Measurements from ENCODE around the gene SLX9.

The SLX9 gene

DNA sequence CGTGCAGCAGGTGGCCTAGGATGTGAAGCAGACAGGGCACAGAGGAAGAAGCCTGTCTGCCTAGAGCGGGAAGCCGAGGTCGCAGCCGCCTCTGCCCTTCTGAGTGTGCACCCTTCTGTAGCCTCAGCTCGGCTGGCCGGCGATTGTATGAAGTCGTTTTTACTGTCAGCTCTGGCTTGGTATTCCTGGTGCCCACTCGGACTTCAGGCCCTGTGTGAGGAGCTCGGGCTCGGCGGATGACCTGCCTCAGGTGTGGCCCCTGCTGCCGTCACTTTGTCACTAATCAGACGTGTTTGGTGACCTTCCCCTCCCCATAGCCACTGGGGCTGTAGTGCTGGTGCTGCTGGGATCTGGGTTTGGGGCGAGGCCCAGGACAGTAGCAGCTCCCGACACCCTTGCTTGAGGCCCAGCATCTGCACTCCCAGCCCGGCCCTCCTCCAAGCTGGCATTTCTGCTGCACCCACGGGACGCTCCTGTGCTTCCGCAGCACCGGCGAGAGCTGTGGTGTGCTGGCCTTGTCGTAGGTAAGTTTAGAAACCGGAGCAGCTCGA is 18.1 kb downstream of the SLX9 start:
- H3K27ac ChIP-seq (replicated peaks), result no peak overlapping the region
- no peak for DNase-seq (ENCODE audit: low read depth in 1 of 2, low spot score in 1 of 2)
- H3K4me3 ChIP-seq (replicated peaks; ENCODE audit: insufficient read depth, low read length), result no peak overlapping the region
- H3K27me3 ChIP-seq (ENCODE audit: insufficient read depth, poor library complexity, severe bottlenecking), result no peaks in the 10 kb centered on the region
- TF ChIP-seq SPI1 (IDR thresholded peaks at IDR 0.05; ENCODE audit: borderline replicate concordance, low read depth), result no peak
- TF ChIP-seq, protein P1, sequence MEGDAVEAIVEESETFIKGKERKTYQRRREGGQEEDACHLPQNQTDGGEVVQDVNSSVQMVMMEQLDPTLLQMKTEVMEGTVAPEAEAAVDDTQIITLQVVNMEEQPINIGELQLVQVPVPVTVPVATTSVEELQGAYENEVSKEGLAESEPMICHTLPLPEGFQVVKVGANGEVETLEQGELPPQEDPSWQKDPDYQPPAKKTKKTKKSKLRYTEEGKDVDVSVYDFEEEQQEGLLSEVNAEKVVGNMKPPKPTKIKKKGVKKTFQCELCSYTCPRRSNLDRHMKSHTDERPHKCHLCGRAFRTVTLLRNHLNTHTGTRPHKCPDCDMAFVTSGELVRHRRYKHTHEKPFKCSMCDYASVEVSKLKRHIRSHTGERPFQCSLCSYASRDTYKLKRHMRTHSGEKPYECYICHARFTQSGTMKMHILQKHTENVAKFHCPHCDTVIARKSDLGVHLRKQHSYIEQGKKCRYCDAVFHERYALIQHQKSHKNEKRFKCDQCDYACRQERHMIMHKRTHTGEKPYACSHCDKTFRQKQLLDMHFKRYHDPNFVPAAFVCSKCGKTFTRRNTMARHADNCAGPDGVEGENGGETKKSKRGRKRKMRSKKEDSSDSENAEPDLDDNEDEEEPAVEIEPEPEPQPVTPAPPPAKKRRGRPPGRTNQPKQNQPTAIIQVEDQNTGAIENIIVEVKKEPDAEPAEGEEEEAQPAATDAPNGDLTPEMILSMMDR (IDR thresholded peaks at IDR 0.05; ENCODE audit: insufficient read depth, low read length), result no peak
- TF ChIP-seq REST (IDR thresholded peaks at IDR 0.05; ENCODE audit: insufficient replicate concordance, low read depth), result no peak
- no peak for TF ChIP-seq POLR2AphosphoS5 (IDR thresholded peaks at IDR 0.05; ENCODE audit: low read depth)
- no peak for TF ChIP-seq GABPA (IDR thresholded peaks at IDR 0.05; ENCODE audit: low read depth)

- no peak for DNase-seq (ENCODE audit: low read depth in 1 of 2, low spot score in 1 of 2)
- H3K27me3 ChIP-seq (ENCODE audit: insufficient read depth, poor library complexity, severe bottlenecking), result no peaks in the 10 kb centered on the region
- no peak overlapping the region for H3K4me3 ChIP-seq (replicated peaks; ENCODE audit: insufficient read depth, low read length)
- H3K27ac ChIP-seq (replicated peaks), result no peak overlapping the region
- TF ChIP-seq POLR2AphosphoS5 (IDR thresholded peaks at IDR 0.05; ENCODE audit: low read depth) (no peak), GABPA (IDR thresholded peaks at IDR 0.05; ENCODE audit: low read depth) (no peak), SPI1 (IDR thresholded peaks at IDR 0.05; ENCODE audit: borderline replicate concordance, low read depth) (no peak), REST (IDR thresholded peaks at IDR 0.05; ENCODE audit: insufficient replicate concordance, low read depth) (no peak)
- TF ChIP-seq, protein P1 (IDR thresholded peaks at IDR 0.05; ENCODE audit: insufficient read depth, low read length), result no peak
Measured at GRCh38 chr21:44958471-44959191, 18.8 kb downstream of the SLX9 start.

- Histone ChIP-seq H3K27ac (replicated peaks) (no peak overlapping the region), H3K4me3 (replicated peaks; ENCODE audit: insufficient read depth, low read length) (no peak overlapping the region)
Measured at GRCh38 chr21:44959376-44960091, 19.7 kb downstream of the SLX9 start.

More at GRCh38 chr21:44959376-44960091, 19.7 kb downstream of the SLX9 start:
- TF ChIP-seq REST (IDR thresholded peaks at IDR 0.05; ENCODE audit: insufficient replicate concordance, low read depth) (no peak), POLR2AphosphoS5 (IDR thresholded peaks at IDR 0.05; ENCODE audit: low read depth) (no peak), SPI1 (IDR thresholded peaks at IDR 0.05; ENCODE audit: borderline replicate concordance, low read depth) (no peak), GABPA (IDR thresholded peaks at IDR 0.05; ENCODE audit: low read depth) (no peak)
- TF ChIP-seq, protein P1 (IDR thresholded peaks at IDR 0.05; ENCODE audit: insufficient read depth, low read length), result no peak
- no peak for DNase-seq (ENCODE audit: low read depth in 1 of 2, low spot score in 1 of 2)
- no peaks in the 10 kb centered on the region for H3K27me3 ChIP-seq (ENCODE audit: insufficient read depth, poor library complexity, severe bottlenecking)

Measured in HL-60 (cell line).